WTC11 (cell line): ENCODE measurements around the gene HYDIN.
"Not testable (repeated sequence)": the region's sequence is repeated elsewhere in the genome, so short reads cannot be mapped to it uniquely, and the experiment has no call there.

Experiments used
- AFF4 ChIP-seq: sonication (generic); formaldehyde crosslinking; IDR thresholded peaks from 2 replicates; pipeline ENCODE4 v1.8.1; 2023; ENCODE audit warnings: mild to moderate bottlenecking, missing genetic modification reagents, borderline replicate concordance
- CDX4 ChIP-seq: fragments of 250-450 bp; sonication (Bioruptor Pico); IDR thresholded peaks from 2 replicates; pipeline ENCODE4 v1.9.0; 2021; ENCODE audit warnings: moderate library complexity, mild to moderate bottlenecking, inconsistent platforms, borderline replicate concordance
- CTCF ChIP-seq: fragments of 200-600 bp; IDR thresholded peaks from 2 replicates; pipeline ENCODE4 v1.8.0; 2022; ENCODE audit warnings: antibody characterized with exemption
- MYBL2 ChIP-seq: sonication (generic); formaldehyde crosslinking; IDR thresholded peaks from 2 replicates; pipeline ENCODE4 v1.8.1; 2023; ENCODE audit warnings: mild to moderate bottlenecking, moderate library complexity, missing genetic modification reagents
- NFE2L1 ChIP-seq: sonication (generic); formaldehyde crosslinking; IDR thresholded peaks from 2 replicates; pipeline ENCODE4 v1.8.1; 2023; ENCODE audit warnings: missing genetic modification reagents
- STAT6 ChIP-seq: sonication (generic); formaldehyde crosslinking; conservative IDR thresholded peaks from 2 replicates; pipeline ENCODE4 v1.8.1; 2023; ENCODE audit warnings: mild to moderate bottlenecking, low read depth, missing genetic modification reagents, moderate library complexity
- USF1 ChIP-seq: sonication (generic); formaldehyde crosslinking; IDR thresholded peaks from 2 replicates; pipeline ENCODE4 v1.8.0; 2022; ENCODE audit warnings: mild to moderate bottlenecking, missing genetic modification reagents
- ZNF317 ChIP-seq: sonication (generic); formaldehyde crosslinking; IDR thresholded peaks from 2 replicates; pipeline ENCODE4 v1.8.1; 2023; ENCODE audit warnings: low read depth, mild to moderate bottlenecking, moderate library complexity, missing genetic modification reagents, borderline replicate concordance
- ZNF512 ChIP-seq: sonication (generic); formaldehyde crosslinking; IDR thresholded peaks from 2 replicates; pipeline ENCODE4 v1.8.1; 2022; ENCODE audit warnings: missing genetic modification reagents, borderline replicate concordance

- not testable (repeated sequence) for TF ChIP-seq CDX4 (CRISPR knock-in tag); USF1 (CRISPR knock-in tag); CTCF; STAT6; ZNF317 (CRISPR knock-in tag); NFE2L1 (CRISPR knock-in tag); MYBL2 (CRISPR knock-in tag); ZNF512; AFF4
These were observed 160.7 kb downstream of the HYDIN start for GRCh38 chr16:71069842-71070241.
